Occipital lobe (tissue), 2 donors: Measurements from ENCODE around the gene SLC33A1. TPM values are rescaled to one million over a fixed set of nuclear protein-coding genes. Genes with fewer than 3 reads are reported as not detected.
"Not testable (repeated sequence)": the region's sequence is repeated elsewhere in the genome, so short reads cannot be mapped to it uniquely, and the experiment has no call there.

Experiments
- DNase-seq: peaks from one replicate; lab custom pipeline; 2025; lab: John Stamatoyannopoulos, UW
- total RNA-seq: library from RNA; depleted of rRNA; stranded (reverse); fragments of >200 nt; gene quantifications from one replicate; pipeline ENCODE4 v1.2.3, GENCODE V29; 2014

SLC33A1 gene
- total RNA-seq, 1 donor from 2014 or later = 54.1 TPM

DNA sequence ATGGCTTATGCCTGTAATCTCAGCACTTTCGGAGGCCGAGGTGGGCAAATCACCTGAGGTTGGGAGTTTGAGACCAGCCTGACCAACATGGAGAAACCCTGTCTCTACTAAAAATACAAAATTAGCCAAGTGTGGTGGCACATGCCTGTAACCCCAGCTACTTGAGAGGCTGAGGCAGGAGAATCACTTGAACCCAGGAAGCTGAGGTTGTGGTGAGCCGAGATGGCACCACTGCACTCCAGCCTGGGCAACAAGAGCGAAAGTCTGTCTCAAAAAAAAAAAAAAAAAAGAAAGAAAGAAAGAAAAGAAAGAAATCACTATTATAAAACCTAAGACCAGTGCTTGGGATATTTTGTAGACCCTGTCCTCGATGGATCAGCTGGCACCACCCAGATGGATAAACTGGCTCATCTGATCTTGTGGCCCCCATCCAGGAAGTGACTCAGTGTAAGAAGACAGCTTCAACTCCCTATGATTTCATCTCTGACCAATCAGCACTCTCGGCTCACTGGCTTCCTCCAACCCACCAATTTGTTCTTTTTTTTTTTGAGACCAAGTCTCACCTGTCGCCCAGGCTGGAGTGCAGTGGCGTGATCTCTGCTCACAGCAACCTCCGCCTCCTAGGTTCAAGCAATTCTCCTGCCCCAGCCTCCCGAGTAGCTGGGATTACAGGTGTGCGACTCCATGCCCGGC lies 8.2 kb upstream of the SLC33A1 start:
- DNase-seq = not testable (repeated sequence)

DNA sequence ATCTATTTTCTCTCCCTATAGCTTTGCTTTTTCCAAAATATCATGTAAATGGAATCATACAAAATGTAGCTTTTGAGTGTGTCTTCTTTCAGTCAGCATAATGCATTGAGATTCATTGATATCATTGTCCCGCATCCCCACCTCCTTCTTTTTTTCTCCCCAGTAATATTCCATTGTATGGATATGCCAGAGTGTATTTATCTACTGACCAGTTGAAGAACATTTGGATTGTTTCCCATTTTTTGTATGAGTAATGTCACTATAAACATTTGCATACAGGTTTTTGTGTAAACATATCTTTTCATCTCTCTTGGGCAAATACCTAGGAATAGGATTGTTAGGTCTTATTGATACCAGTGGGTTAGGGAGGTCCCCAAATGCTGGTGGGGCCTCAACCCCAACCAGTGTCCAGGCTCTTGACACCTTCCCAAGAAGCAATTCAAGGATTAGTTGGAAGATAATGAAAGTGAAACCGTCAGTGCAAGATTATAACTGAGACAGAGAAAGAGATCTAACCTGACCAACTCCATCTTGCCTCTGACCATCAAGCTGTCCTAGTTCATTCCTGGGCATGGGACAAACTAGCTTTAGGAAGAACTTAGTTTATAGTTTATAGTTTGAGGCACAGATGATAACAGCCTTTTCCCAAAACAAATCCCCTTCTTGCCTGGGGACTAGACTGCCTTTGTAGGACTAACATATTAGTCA lies 7.4 kb upstream of the SLC33A1 start:
- DNase-seq = no peak

DNA sequence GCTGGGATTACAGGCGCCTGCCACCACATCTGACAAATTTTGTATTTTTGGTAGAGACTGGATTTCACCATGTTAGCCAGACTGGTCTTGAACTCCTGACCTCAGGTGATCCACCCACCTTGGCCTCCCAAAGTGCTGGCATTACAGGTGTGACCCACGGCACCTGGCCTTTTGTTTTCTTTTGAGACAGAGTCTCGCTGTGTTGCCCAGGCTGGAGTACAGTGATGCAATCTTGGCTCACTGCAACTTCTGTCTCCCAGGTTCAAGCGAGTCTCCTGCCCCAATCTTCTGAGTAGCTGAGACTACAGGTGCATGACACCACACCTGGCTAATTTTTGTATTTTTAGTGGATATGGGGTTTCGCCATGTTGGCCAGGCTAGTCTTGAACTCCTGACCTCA lies 6.2 kb upstream of the SLC33A1 start:
- not testable (repeated sequence) for DNase-seq

DNA sequence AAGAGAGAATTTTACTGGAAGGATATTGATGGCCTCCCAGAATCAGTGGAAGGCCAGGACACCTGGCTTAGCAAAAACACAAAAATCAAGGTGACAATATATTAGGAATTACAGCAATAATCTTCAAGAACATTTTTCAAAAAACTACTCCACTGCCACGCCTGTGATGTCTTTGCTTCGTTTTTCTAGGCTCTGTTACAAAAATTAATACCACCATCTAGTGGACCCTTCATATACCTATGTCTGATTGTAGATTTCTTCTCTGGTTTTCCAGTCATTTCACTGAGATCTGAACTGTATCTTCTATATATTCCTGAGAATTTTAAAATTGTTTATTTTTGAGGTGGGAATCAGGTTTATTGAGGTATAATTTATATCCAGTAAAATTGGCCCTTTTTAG lies 5.6 kb upstream of the SLC33A1 start:
- no peak for DNase-seq

DNA sequence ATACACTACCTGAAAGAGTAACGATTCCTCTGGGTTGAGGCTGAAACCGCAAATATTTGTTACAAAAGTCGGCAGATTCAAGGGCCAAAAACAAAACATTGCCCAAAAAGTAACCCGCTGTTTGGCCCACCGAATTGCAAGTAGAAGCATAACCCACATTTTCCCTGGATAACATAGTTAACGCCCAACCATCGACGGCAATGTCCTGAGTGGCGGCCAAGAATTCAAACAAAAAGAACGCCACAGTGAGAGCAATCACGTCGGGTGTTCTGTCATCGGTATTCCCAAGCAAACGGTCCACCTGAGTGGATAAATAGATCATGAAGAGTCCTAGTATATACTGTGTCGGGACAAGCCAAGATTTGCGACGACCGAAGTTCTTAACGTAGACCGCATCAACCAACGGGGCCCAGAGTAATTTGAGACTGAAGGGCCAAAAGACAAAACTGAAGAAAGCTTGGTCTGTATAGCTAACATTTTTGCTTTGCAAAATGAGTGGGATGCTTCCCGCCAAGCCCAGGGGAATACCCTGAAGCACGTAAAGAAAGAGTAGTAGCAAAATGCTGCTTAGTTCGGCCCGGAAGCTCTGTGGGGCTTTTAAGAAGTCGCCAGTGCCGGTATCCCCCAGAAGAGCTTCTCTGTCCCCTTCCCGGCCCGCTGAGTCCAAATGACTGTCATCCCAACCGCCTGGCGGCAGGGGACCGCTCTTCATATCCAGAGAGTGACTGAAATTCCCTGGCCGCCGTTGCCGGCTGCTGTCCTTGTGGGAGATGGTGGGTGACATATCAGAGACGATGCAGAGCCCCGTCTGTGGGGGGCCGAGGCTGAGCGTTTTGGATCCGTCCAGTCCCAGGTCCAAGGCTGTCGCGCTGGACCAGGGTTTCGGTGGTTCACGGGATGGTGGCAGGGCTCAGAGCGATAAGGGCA lies 750 bp downstream of the SLC33A1 start:
- peak; percentile 58 for DNase-seq

DNA sequence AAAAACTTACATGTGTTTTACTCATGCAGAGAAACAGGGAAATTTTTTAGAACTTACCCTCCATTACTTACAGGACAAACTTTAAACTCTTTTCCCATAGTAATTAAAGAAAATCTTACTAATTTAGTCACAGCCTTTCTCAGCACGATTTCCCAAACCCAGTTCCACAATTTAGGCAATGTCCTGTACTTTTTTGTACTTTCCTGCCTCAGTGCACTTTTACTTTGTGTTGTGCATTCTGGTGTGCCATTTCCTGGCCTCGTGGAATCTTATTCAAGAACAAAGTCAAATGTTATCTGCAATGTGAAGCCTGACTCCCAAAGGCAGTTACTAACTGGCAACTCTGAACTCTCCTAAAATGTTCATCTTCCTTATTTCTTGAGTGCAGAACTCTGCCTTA lies 1.9 kb downstream of the SLC33A1 start:
- no peak for DNase-seq

DNA sequence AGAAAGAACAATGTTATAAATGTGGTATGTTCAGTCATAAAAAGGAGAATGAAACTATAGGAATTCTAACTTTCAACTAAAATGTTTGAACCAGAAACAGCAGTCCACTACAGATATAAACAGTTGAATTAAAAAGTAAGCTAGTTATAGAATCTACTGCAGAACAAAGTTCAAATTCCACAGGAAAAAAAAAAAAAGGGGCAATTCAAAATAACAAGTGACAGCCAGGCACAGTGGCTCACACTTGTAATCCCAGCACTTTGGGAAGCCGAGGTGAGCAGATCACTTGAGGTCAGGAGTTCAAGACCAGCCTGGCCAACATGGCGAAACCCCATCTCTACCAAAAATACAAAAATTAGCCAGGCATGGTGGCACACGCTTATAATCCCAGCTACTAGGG lies 4.8 kb downstream of the SLC33A1 start:
- DNase-seq = not testable (repeated sequence)

DNA sequence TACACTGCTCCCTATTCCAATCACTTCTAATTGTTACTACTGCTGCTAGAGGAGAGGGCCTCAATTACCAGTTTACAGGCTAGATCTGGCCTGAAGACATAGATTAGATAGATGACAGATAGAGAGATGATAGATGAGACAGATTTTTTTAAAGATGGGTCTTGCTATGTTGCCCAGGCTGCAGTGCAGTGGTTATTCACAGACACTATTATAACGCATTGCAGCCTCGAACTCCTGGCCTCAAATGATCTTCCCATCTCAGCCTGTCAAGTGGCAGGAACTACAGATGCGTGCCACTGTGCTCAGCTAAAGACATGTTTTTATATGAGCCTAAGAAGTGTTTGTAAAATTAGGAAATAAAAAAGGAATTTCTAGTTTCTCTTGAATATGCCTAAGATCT lies 6.2 kb downstream of the SLC33A1 start:
- no peak for DNase-seq

DNA sequence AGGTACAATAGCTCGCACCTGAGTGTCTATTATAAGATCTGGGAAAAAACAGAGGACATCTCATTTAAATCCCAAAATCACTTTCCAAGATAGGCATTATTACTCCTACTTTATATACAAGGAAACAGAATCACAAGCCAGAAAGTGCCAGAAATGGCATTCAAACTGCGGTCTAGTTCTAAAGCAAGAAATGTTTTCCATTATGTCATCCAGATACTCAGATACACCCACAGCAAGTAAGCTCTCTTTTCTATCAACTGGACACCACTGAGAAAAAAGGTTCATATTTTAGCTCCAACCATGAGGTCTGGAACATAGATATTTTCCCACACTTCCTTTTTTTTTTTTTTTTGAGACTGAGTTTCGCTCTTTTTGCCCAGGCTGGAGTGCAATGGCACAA lies 8.1 kb downstream of the SLC33A1 start:
- no peak for DNase-seq

DNA sequence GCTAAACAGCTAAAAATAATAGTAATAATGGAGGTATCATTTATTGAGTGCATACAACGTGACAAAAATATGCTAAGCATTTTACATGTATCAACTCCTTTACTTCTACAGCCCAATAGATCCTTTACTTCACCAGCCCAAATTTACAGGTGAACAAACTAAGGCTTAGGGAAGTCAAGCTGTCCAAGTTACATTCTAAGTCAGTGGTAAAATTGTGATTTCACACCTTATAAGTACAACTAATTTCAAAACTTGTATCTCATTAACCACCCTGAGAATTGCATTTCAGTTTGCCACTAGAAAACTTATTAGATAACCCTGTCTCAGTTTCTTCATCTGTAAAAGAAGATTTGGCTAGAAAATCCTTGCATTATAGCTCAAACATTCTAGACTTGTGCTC lies 10.7 kb downstream of the SLC33A1 start:
- DNase-seq = no peak

DNA sequence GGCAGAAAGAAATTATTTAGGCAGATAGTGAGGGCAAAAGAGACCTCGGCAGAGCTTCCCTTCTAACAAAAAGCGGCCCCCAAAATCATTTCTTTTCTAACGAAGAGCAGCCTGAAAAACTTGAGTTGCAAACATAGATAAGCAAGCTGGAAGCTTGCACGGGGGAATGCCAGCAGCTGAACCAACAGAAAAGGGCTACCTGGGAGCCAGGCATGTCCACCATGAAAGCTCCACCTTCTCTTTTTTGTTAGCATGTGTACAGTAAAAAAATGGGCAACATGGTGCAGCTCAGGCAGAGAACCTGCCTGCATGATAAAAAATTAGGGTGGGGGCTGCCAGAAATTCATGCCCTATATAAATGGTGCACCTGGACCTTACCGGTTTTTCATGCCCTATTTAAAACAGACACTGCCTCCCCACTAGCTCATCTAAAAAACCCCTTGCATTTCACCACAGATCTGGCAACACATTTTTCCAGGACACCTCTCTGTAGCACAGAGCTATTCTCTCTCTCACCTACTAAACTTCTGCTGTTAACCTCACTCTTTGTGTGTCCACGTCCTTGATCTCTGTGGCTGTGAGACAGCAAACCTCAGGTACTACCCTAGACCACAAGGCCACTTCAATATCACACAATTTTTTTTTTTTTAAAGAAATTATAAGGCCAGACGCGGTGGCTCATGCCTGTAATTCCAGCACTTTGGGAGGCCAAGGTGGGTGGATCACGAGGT lies 18.7 kb downstream of the SLC33A1 start:
- no peak for DNase-seq

DNA sequence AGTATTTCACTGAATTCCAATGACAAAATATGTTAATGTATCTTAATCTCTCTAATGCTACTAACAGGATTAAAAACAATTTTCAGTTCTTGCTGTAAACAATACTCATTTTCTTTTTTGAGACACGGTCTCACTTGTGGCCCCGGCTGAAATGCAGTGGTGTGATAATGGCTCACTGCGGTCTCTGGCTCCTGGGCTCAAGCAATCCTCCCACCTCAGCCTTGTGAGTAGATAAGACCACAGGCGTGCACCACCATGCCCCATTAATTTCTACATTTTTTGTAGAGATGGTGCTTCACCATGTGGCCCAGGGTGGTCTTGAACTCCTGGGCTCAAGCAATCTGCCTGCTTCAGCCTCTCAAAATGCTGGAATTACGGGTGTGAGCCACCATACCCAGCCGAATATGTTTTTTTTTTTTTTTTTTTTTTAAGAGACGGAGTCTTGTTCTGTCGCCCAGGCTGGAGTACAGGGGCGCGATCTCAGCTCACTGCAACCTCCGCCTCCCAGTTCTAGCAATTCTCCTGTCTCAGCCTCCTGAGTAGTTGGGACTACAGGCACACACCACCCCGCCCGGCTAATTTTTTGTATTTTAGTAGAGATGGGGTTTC lies 25.6 kb downstream of the SLC33A1 start:
- not testable (repeated sequence) for DNase-seq

DNA sequence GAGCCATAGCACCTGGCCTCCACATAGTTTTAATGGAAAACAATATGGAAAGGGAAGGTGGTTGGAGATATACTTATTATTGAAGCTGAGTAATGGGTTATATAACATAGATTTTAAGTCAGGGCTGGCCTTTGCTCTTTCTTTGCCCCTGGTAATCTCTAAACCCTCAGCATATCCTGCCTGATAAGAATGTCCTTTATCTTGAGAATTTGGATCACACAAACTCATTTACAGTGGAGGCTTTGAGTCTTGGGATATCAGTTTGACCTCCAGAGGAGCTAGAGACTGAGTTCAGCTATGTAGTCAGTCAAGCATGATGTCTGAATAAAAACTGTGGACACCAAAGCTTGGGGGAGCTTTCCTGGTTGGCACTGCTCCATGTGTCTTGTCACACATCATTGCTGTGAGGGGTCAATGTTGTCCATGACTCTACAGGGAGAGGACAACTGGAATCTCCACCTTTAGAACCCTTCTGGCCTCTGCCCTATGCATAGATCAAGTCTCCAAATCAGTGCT lies 39.1 kb downstream of the SLC33A1 start:
- no peak for DNase-seq

DNA sequence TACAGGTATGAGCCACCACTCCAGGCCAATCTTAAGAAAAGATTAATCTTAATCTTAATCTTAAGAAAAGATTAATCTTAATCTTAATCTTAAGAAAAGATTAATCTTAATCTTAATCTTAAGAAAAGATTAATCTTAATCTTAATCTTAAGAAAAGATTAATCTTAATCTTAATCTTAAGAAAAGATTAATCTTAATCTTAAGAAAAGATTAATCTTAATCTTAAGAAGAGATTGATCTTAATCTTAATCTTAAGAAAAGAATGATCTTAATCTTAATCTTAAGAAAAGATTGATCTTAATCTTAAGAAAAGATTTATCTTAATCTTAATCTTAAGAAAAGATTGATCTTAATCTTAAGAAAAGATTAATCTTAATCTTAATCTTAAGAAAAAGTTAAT lies 41.0 kb downstream of the SLC33A1 start:
- not testable (repeated sequence) for DNase-seq

DNA sequence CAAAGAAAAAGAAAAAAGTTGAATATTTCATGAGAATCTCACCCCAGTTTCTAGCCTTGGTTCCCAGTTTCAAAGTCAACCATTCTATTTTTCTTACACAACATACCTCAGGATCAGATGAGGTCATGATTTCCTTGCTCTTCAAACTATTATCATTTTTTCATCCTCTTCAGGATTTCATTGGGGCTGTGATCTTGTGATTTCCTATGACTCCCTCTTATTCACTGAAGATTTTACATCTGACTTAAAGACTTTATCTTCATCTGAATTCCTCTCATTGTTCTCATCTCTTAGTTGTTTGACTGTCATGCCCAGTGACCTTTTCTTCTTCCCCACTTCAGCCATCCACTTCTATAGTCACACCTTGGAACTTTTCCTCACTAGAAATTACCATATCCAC lies 45.0 kb downstream of the SLC33A1 start:
- DNase-seq = no peak

DNA sequence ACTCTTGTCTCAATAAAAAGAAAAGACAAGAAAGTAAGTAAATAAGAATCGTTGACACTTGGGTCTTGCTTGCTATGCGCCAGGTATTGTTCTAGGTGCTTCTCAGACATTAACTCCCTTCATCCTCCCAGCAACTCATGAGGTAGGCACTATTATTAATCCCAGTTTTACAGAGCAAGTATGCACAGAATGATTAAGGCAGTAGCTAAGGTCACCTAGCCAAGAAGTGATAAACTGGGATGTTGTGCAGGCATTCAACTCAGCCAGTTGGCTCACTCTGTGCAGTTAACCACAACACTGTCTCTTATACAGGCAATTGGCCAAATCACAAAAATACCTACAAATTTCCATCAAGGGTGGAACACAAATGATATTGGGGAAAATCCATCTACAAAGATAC lies 46.4 kb downstream of the SLC33A1 start:
- no peak for DNase-seq

DNA sequence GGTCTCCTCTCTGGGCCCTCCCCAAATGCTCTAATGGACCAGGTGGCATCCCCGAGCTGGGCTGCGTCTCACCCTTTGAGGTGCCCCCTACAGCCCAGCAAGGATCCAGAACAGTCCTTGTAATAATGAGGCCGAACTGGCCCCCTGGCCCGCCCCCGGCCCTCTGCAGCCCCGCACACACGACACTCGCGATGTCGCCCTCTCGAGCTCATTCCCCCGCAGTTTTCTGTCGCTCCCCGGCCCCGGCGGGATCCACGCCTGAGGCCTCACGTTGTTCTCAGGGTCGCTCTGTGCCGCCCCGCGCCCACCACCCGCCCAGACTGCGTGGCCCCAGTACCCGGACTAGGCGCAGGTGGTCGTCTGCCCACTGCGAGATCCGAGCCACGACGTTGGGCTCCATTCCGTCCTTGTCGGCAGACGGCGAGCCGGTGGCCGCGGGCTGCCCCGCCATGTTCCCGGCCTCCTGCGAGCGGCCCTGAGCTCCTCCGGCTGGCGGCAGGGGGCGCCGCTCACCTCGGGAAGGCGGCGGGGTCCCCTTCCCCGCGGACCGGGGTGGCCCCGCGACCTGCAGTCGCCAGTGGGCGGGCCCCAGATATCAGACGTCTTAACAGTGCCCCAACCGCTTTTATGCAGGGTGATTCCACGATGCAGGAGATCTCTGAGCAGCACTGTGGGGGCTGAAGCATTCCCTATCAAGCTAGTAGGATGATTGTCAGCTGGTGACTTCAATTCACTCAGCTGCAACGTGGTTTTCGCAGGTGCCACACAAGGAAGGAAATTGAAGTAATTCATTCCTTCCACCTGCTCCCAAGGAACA lies 48.2 kb downstream of the SLC33A1 start, which contains the start of gene C3orf33:
Gene C3orf33, minus strand, starts transcription at position 477 of the 817 bp plus-strand sequence. Its CDS starts 26 bp downstream, at position 451.
- peak; percentile 78 for DNase-seq

DNA sequence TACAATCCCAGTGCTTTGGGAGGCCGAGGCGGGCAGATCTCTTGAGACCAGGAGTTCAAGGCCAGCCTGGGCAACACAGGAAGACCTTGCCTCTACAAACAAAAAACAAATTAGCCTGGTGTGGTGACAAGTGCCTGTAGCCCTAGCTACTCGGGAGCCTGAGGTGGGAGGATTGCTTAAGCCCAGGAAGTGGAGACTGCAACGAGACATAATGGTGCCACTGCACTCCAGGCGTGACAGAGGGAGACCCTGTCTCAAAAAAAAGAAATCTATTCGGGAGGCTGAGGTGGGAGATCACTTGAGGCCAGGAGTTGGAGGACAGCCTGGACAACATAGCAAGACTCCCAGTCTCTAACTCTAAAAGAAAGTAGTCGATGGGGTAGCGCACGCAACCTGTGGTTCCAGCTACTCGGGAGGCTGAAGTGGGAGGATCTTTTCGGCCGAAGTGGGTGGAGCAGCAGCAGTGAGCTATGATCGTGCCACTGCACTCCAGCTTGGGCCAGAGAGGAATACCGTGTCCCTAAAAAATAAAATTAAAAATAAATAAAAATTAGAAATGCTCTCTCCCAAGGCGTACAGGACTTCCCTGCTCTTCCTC lies 48.9 kb downstream of the SLC33A1 start:
- DNase-seq = peak; percentile 34

DNA sequence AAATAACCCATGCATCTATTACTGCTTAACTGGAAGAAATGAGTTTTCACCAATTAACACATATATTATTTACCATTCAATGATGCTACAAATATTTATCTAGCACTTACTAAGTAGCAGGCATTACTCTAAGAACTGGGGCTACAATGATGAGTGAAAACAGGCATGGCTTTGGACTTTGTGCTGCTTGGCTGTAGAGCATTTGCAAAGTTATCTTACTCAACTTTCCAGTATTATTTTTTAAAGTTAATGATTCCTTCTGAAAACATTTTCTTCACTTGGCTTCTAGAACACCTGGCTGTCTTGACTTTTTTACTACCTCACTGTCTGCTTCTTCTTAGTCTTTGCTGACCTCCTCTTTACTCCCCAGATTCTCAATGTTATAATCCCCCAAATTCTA lies 49.9 kb downstream of the SLC33A1 start:
- no peak for DNase-seq
